ENCODE results near the gene TVP23A.

TVP23A gene

DNA sequence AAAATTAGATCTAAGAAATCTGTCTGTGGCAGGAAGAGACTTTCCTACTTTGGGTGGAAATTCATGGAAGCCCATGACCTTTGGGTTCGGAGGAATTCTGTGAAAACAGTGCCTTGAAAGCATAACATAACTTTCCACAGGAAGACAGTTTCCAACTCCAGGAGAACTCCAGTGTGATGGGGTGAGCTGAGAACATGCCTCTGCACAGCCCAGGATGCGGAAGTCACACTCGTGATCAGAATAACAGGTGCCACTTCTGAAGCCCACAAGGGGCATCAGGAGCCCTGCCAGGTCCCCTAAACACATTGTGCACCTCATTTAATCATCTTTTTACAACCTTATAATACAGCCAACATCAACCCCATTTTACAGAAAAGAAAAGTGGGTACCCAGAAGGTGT, 9.7 kb downstream of the TVP23A start:
- Histone ChIP-seq H3K36me3 (ENCODE audit: insufficient read depth, low read length) (no peaks in the 10 kb centered on the region), H3K9ac (ENCODE audit: low read depth, low read length) (no peak overlapping the region), H4K20me1 (ENCODE audit: insufficient read depth, low read length) (no peaks in the 10 kb centered on the region), H3K9me3 (ENCODE audit: insufficient read depth, low read length, severe bottlenecking) (no peaks in the 10 kb centered on the region), H3K79me2 (ENCODE audit: insufficient read depth, low read length) (no peaks in the 10 kb centered on the region), H3K27me3 (ENCODE audit: insufficient read depth, low read length, poor library complexity) (peaks cover 13% of the 10 kb centered on the region), H2AFZ (ENCODE audit: low read depth, low read length) (no peak overlapping the region), H3K4me3 (ENCODE audit: low read depth in 1 of 2, low read length in 2 of 2) (no peak overlapping the region), H3K4me2 (ENCODE audit: insufficient read depth, low read length) (no peak overlapping the region), H3K4me1 (ENCODE audit: insufficient read depth, low read length) (no peaks in the 10 kb centered on the region), H3K27ac (ENCODE audit: low read length) (no peak overlapping the region)
- ATAC-seq (ENCODE audit: insufficient read depth, low read depth): no peak
- TF ChIP-seq EZH2 (IDR thresholded peaks at IDR 0.05; ENCODE audit: borderline replicate concordance, low read depth, low read length, severe bottlenecking): no peak
- TF ChIP-seq, protein P1, sequence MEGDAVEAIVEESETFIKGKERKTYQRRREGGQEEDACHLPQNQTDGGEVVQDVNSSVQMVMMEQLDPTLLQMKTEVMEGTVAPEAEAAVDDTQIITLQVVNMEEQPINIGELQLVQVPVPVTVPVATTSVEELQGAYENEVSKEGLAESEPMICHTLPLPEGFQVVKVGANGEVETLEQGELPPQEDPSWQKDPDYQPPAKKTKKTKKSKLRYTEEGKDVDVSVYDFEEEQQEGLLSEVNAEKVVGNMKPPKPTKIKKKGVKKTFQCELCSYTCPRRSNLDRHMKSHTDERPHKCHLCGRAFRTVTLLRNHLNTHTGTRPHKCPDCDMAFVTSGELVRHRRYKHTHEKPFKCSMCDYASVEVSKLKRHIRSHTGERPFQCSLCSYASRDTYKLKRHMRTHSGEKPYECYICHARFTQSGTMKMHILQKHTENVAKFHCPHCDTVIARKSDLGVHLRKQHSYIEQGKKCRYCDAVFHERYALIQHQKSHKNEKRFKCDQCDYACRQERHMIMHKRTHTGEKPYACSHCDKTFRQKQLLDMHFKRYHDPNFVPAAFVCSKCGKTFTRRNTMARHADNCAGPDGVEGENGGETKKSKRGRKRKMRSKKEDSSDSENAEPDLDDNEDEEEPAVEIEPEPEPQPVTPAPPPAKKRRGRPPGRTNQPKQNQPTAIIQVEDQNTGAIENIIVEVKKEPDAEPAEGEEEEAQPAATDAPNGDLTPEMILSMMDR (IDR thresholded peaks at IDR 0.05; ENCODE audit: borderline replicate concordance, extremely low read depth, low read length, poor library complexity, severe bottlenecking): no peak
- no peak for DNase-seq

- no peak for DNase-seq
- no peak overlapping the region for H3K27ac ChIP-seq (ENCODE audit: low read length)
- no peak overlapping the region for H3K9ac ChIP-seq (ENCODE audit: low read depth, low read length)
- TF ChIP-seq EZH2 (IDR thresholded peaks at IDR 0.05; ENCODE audit: borderline replicate concordance, low read depth, low read length, severe bottlenecking): no peak
- TF ChIP-seq, protein P1 (IDR thresholded peaks at IDR 0.05; ENCODE audit: borderline replicate concordance, extremely low read depth, low read length, poor library complexity, severe bottlenecking): no peak
- no peak overlapping the region for H3K4me2 ChIP-seq (ENCODE audit: insufficient read depth, low read length)
- no peaks in the 10 kb centered on the region for H4K20me1 ChIP-seq (ENCODE audit: insufficient read depth, low read length)
- peaks cover 13% of the 10 kb centered on the region for H3K27me3 ChIP-seq (ENCODE audit: insufficient read depth, low read length, poor library complexity)
- H2AFZ ChIP-seq (ENCODE audit: low read depth, low read length): no peak overlapping the region
- H3K79me2 ChIP-seq (ENCODE audit: insufficient read depth, low read length): no peaks in the 10 kb centered on the region
- no peak overlapping the region for H3K4me3 ChIP-seq (ENCODE audit: low read depth in 1 of 2, low read length in 2 of 2)
- H3K9me3 ChIP-seq (ENCODE audit: insufficient read depth, low read length, severe bottlenecking): no peaks in the 10 kb centered on the region
- no peaks in the 10 kb centered on the region for H3K36me3 ChIP-seq (ENCODE audit: insufficient read depth, low read length)
- H3K4me1 ChIP-seq (ENCODE audit: insufficient read depth, low read length): no peaks in the 10 kb centered on the region
- ATAC-seq (ENCODE audit: insufficient read depth, low read depth): no peak
Observed at GRCh38 chr16:10808218-10808617, 10.4 kb downstream of the TVP23A start.

GRCh38 chr16:10806698-10807097, 11.9 kb downstream of the TVP23A start:
- Histone ChIP-seq H3K27ac (ENCODE audit: low read length) (no peak overlapping the region), H3K9me3 (ENCODE audit: insufficient read depth, low read length, severe bottlenecking) (no peaks in the 10 kb centered on the region), H2AFZ (ENCODE audit: low read depth, low read length) (no peak overlapping the region), H3K4me2 (ENCODE audit: insufficient read depth, low read length) (no peak overlapping the region), H3K27me3 (ENCODE audit: insufficient read depth, low read length, poor library complexity) (peaks cover 13% of the 10 kb centered on the region), H3K79me2 (ENCODE audit: insufficient read depth, low read length) (no peaks in the 10 kb centered on the region), H3K4me1 (ENCODE audit: insufficient read depth, low read length) (no peaks in the 10 kb centered on the region), H4K20me1 (ENCODE audit: insufficient read depth, low read length) (no peaks in the 10 kb centered on the region), H3K36me3 (ENCODE audit: insufficient read depth, low read length) (no peaks in the 10 kb centered on the region), H3K4me3 (ENCODE audit: low read depth in 1 of 2, low read length in 2 of 2) (no peak overlapping the region), H3K9ac (ENCODE audit: low read depth, low read length) (no peak overlapping the region)
- no peak for ATAC-seq (ENCODE audit: insufficient read depth, low read depth)
- TF ChIP-seq EZH2 (IDR thresholded peaks at IDR 0.05; ENCODE audit: borderline replicate concordance, low read depth, low read length, severe bottlenecking): no peak
- TF ChIP-seq, protein P1 (IDR thresholded peaks at IDR 0.05; ENCODE audit: borderline replicate concordance, extremely low read depth, low read length, poor library complexity, severe bottlenecking): no peak
- DNase-seq: no peak

DNA sequence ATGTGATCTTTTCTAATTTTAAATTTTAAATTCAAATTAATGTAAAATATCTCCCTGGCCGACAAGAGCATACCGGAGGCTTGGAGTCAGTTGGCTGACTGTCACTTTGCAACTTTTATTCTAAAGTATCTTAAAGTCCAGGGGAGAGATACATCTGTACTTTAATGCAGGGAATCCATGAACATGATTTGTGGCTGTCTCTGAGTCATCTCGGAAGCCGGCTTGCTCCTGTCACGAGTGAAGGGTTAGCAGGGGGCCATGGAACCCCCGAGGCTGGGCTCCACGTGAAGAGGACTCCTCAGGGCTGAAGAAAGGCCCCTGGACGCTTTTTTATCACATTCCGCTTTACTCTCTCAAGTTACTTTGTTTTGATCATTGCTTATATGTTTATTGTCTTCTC, 13.3 kb downstream of the TVP23A start:
- Histone ChIP-seq H4K20me1 (ENCODE audit: insufficient read depth, low read length) (no peaks in the 10 kb centered on the region), H3K27ac (ENCODE audit: low read length) (no peak overlapping the region), H3K79me2 (ENCODE audit: insufficient read depth, low read length) (no peaks in the 10 kb centered on the region), H3K36me3 (ENCODE audit: insufficient read depth, low read length) (no peaks in the 10 kb centered on the region), H3K9ac (ENCODE audit: low read depth, low read length) (no peak overlapping the region), H3K27me3 (ENCODE audit: insufficient read depth, low read length, poor library complexity) (peaks cover 13% of the 10 kb centered on the region), H3K4me2 (ENCODE audit: insufficient read depth, low read length) (no peak overlapping the region), H3K9me3 (ENCODE audit: insufficient read depth, low read length, severe bottlenecking) (no peaks in the 10 kb centered on the region), H3K4me1 (ENCODE audit: insufficient read depth, low read length) (no peaks in the 10 kb centered on the region), H3K4me3 (ENCODE audit: low read depth in 1 of 2, low read length in 2 of 2) (no peak overlapping the region), H2AFZ (ENCODE audit: low read depth, low read length) (no peak overlapping the region)
- no peak for DNase-seq
- TF ChIP-seq EZH2 (IDR thresholded peaks at IDR 0.05; ENCODE audit: borderline replicate concordance, low read depth, low read length, severe bottlenecking): no peak
- TF ChIP-seq, protein P1 (IDR thresholded peaks at IDR 0.05; ENCODE audit: borderline replicate concordance, extremely low read depth, low read length, poor library complexity, severe bottlenecking): no peak
- no peak for ATAC-seq (ENCODE audit: insufficient read depth, low read depth)

Data from DND-41 (cell line).